NK-92 treated with Interleukin-12 subunit alpha and Interleukin-12 subunit beta, amount 100 ng/mL, for 24 hours (cell line): ENCODE data around the gene ZBTB46.
"Not testable (repeated sequence)": the region's sequence is repeated elsewhere in the genome, so short reads cannot be mapped to it uniquely, and the experiment has no call there.

Experiments
- DNase-seq: peaks from one replicate; lab custom pipeline; 2025; lab: John Stamatoyannopoulos, UW

The ZBTB46 gene

GRCh38 chr20:63734946-63735858 lies 95.9 kb downstream of the ZBTB46 start:
- no peak for DNase-seq

DNA sequence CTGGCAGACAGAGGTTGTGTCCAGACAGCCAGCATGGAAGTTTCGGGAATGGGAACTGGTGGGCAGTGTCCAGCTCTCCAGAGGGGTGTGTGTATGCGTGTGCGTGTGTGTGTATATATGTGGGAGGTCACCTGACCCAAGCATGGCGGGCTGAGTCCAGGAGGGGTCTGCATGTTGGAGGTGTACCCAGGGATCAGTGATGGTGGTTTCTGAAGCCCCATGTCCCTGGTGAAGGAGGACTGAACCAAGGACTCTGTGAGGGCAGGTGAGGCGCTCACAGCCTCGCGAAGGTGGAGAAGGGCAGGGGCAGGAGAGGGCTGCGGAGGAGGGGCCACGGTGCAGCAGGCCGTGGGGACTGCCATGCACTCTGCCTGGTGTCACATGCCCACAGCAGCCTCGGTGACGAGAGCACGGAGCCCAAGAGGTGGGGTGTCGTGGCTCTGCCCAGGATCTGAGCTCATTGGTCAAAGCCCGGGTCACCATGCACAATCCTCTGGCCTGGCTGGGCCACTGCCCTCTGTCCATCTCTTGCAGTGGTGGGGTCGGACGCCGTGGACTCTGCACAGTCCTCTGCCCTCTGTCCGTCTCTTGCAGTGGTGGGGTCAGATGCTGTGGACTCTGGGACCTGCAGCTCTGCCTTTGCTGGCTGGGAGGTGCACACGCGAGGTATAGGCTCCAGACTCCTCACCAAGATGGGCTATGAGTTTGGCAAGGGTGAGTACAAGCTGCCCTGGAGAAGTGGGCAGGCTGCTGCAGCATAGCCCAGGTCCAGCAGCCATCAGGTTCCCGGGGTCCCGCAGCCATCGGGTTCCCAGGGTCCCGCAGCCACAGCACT lies 96.7 kb downstream of the ZBTB46 start:
- DNase-seq: no peak

- DNase-seq: no peak
Observed at GRCh38 chr20:63733579-63734081, 97.4 kb downstream of the ZBTB46 start.

DNA sequence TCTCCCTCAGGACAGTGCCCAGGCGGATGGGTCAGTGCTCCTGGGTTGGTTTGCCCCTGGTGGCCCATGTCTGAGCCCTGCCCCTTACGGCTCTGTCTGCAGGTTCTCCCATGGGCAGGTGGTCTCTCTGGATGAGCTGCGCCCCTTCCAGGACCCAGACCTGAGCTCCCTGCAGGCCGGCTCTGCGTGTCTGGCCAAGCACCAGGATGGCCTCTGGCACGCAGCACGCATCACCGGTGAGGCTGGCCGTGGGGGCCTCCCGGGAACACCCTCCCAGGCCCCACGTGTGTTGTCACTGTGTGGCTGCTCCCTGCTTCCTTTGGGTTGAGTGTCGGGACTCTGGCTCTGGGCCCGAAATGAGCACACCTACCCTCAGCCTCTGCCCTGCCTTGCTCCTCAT lies 97.9 kb downstream of the ZBTB46 start:
- DNase-seq: no peak

GRCh38 chr20:63732118-63733095 lies 98.7 kb downstream of the ZBTB46 start:
- DNase-seq: no peak

DNA sequence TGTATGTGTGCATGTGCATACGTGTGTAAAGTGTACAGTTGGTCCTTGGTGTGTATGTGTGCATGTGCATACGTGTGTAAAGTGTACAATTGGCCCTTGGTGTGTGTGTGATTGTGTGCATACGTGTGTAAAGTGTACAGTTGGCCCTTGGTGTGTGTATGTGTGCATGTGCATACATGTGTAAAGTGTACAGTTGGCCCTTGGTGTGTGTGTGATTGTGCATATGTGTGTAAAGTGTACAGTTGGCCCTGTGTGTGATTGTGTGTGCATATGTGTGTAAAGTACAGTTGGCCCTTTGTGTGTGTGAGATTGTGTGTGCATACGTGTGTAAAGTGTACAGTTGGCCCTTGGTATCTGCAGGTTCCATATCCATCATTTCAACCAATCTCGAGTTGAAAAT lies 99.7 kb downstream of the ZBTB46 start:
- DNase-seq: no peak

- DNase-seq: not testable (repeated sequence)
Observed at GRCh38 chr20:63730189-63730733, 100.8 kb downstream of the ZBTB46 start.

DNA sequence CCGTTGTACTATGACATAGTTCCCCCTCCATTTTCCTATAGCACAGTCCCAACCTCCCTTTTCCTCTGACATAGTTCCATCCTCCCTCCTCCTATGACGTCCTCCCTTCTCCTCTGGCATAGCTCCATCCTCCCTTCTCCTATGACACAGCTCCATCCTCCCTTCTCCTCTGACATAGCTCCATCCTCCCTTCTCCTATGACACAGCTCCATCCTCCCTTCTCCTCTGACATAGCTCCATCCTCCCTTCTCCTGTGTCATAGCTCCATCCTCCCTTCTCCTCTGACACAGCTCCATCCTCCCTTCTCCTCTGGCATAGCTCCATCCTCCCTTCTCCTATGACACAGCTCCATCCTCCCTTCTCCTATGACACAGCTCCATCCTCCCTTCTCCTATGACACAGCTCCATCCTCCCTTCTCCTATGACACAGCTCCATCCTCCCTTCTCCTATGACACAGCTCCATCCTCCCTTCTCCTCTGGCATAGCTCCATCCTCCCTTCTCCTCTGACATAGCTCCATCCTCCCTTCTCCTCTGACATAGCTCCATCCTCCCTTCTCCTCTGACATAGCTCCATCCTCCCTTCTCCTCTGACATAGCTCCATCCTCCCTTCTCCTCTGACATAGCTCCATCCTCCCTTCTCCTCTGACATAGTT lies 108.0 kb downstream of the ZBTB46 start:
- DNase-seq: not testable (repeated sequence)

DNA sequence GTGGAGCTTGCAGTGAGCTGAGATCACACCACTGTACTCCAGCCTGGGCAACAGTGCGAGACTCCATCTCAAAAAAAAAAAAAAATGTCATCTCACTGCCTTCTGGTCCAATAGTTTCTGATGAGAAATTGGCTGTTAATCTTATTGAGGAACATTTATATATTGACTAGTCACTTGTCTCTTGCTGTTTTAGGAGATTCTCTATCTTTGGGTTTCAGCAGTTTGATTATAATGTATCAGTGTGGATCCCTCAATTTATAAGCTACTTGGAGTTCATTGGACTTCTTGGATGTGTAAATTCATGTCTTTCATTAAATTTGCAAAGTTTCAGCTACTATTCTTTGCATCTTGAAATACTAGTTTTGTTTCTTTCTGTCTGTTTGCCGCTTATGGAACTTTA lies 112.1 kb downstream of the ZBTB46 start:
- no peak for DNase-seq

GRCh38 chr20:63714858-63715257 lies 116.2 kb downstream of the ZBTB46 start:
- DNase-seq: no peak

- DNase-seq: no peak
Observed at GRCh38 chr20:63712191-63712590, 118.9 kb downstream of the ZBTB46 start.

DNA sequence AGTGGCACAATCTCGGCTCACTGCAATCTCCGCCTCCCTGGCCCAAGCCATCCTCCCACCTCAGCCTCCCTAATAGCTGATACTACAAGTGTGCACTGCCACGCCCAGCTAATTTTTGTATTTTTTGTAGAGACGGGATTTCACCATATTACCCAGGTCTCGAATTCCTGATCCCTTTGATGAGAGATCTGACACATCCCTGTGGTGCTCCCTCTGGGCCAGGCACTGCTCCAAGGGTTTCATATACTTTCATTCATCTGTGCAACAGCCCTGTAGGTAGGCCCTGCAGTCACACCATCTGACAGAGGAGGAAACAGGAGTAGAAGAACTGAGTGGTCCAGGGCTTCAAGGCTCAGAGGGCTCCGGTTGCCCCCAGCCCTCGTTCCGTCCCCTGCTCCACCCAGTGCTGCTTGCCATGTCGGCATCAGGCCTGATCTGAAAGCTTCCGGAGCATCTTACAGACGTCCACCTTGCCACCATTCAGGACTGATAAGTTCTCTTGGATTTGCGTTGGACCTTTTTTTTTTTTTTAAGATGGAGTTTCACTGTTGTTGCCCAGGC lies 119.9 kb downstream of the ZBTB46 start:
- no peak for DNase-seq

DNA sequence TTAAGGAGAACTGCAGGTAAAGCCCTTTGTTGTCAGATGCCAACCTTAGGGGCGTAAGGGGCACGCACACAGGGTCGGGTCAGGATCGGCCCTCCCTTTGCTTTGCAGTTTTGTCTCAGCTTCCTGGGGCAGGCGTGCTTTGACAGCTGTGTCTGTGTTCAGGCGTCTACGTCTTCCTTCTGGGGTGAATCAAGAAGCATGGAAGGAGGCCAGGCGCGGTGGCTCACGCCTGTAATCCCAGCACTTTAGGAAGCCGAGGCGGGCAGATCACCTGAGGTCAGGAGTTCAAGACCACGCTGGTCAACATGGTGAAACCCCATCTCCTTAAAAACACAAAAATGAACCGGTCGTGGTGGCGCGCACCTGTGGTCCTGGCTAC lies 121.9 kb downstream of the ZBTB46 start:
- no peak for DNase-seq

GRCh38 chr20:63708301-63709148 lies 122.5 kb downstream of the ZBTB46 start:
- no peak for DNase-seq

GRCh38 chr20:63707558-63708300 lies 123.3 kb downstream of the ZBTB46 start, which contains the start of the genes ARFRP1 and ZGPAT:
TSS of gene ARFRP1 (minus strand) at chr20:63707976. CDS start at chr20:63707091, 885 bp downstream.
TSS of gene ZGPAT (plus strand) at chr20:63708039. CDS start at chr20:63708581, 542 bp downstream.
- peak; percentile 80 for DNase-seq

GRCh38 chr20:63706852-63707557 lies 124.1 kb downstream of the ZBTB46 start:
- DNase-seq: no peak

- DNase-seq: no peak
Observed at GRCh38 chr20:63706027-63706695, 124.9 kb downstream of the ZBTB46 start.
